COR-L47 (cell line): Measurements from ENCODE around the gene HIVEP3.

ENCODE experiments used
- DNase-seq: peaks from one replicate; lab custom pipeline; 2025; lab: John Stamatoyannopoulos, UW

Gene HIVEP3

DNA sequence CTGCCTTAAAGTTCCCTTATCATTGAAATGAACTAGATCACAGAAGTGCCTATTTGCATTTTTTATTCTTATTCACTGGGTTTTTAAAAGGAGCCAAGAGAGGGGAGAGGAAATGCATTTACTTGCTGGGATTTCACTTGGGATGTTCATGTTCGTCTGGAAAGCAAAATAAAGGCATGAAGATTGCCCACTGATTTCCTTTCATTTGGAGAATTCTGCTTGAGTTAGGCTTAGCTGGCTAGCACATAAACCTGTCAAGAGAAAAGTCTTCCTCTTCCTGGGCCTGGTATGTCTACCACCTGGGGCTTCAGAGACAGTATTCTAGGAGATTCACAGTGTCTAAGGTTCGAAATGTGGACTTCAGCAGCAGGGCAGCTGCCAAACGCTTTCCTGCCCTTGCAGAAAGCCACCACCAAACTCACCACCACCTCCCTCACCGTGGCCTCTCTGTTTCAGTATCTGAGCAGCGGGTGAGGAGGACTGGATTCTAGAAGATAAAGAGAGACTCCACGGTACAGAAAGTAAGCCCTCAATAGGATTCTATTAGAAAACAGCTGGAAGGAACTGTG, 44.5 kb downstream of the HIVEP3 start:
- no peak for DNase-seq

DNA sequence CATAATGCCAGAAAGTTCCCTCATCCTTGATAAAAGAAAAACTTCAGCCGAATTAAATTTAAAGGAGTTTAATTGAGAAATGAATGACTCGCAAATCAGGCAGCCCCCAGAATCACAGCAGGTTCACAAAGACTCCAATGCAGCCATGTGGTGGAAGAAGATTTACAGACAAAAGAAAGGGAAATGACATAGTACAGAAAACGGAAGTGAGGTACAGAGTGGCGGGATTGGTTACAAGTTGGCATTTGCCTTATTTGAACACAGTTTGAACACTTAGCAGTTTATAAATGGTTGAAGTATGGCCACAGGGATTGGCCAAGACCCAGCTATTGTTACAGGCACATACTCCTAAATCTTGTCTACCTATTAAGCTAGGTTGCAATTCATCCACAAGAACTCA, 46.6 kb downstream of the HIVEP3 start:
- DNase-seq, result no peak

DNA sequence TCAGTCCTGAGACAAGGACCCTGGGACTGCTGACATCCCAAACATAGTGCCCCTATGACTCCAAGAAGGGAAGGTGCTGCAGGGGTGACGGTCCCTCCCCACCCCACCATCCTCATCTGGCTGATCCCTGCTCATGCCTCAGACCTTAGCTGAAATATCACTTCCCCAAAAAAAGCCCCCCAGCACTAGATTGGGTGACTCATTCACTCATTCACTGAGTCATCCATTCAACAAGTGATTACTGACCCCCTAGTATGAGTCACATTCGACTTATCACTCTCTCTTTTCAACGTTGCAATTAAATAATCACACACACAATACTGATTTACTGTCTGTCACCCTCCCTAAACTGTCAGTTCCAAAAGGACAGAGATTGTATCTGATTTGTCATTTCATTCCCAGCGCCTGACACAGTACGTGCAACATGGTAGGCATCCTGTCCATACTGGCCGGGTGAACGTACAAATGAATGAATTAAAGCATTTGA, 48.6 kb downstream of the HIVEP3 start:
- DNase-seq, result no peak

DNA sequence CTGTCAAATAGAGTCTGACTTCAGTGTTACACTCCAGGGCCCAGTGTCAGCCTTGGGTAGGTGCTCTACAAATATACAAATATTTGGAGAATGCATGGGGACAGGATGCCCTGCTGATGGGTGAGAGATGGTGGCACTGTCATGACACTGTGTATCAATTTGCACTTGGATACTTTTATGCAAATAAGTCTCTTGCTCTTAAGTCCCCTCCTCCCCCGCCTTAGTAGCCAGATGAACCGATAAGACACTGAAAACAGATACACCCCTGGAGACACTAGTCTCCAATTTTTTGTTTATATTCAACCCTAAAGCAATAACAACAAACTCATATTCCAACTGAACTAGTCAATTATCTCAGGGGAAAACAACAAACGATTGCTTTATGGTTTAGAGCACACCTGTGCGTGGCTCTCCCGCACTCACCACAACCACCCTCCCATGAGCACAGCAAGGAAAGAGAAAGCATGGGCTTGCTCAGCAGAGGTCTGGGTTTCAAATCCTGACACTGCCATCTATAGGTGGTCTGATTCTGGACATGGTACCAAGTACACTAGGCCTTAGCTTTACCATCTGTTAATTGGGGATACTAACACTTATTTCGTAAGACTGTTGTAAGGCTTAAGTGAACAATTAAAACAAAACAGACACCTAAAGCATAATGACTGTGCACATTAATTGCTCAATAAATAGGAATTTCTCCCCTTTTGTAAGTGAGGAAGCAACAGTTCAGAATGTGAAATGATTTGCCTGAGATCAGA, 50.3 kb downstream of the HIVEP3 start:
- DNase-seq, result no peak

DNA sequence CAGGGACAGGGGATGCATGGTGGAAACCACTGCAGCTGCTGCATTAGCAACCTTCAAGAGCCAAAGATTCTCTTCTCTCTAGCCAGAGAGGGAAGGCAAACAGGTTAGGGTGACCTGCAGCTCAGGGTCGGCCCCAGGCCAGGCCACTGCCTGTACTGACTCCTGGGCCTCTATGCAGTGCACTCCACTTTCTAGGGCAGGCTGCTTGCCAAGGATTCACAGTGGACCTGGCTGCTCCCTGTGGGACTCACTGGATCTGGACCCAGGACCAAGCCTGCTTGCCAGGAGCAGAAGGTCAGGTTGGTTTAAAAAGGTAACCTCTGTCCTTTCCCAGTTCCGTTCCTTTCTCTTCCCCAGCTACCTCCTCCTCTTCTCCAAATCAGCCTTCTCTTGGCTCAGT, 52.4 kb downstream of the HIVEP3 start:
- no peak for DNase-seq

DNA sequence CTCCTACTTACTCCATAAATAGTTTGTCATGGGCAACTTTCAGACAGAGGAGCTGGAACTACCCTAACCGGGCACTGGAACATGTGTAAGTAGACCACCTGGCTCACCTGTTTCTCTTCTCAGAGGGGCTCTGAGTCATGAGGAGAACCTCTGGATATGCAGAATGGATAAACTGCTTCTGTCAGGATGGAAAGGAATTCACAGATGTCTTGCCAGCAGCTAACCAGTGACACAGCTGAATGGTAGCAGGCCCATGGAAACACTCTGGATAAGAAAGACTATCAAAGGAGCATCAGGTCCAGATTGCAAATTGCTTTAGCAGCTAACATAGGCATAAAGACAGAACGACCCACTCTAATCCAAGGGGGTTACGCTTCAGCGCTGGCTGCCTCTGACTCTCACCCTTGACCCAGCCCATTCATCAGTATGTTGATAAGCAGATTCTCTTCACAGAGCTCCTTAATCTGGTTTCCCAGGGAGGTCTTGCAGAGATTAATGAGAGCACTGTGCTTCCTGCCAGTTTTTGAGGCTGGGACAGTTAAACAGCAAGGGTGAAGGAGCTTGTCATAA, 54.2 kb downstream of the HIVEP3 start:
- no peak for DNase-seq

DNA sequence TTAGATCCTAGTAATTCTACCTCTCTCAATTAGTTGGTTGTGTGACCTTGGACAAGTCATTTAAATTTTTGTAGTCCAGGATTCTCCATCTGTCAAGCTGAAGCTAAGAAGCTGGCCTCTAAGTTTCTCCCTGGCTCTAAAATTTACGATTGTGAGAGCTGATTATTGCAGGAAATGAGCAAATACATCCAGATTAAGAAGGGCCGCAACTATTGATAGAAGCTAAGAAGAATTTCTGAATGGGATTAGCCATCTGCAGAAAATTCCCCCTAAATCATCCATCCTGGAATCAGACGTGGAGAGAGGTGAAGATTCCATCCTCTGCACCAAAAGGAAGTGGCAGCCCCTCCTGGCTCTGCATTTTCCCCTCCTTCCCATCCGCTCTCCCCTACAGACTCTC, 55.0 kb downstream of the HIVEP3 start:
- DNase-seq, result no peak

DNA sequence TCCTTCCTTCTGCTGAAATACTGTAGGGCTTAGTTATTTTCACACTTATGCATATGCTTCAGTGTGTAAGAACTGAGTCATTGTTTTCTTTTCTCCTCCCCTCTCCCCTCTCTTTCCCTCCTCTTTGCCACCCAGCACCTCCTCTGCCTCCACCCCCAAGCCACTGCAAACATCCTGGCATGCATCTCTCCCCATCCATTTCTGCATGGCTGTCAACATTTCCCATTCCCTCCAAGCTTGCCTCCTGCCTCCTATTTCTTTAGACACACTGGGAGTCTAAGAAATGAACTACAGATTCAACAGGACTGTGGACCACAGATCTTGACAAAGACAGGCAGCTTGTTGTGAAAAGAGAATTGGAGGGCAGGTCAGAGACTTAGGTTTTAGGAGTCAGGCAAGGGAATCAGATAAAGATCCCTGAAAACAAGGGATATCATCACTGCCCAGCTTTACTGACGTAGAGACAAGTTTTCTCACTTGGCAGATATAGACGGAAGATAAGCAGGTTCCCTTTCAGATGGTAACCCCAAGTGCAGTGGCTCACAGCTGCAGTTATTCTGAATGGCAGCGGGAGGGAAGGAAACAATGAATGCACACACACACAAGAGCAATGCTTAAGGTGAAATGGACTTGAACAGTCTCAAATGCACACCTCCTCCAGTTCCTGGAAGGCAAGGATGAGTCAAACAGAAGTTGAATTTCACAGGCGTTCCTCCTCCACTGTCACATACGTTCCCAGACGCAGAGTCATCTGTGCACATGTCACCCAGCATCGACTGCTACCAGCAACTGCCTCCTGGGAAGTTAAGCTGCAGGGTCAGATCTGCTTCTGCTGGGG, 56.1 kb downstream of the HIVEP3 start:
- DNase-seq, result no peak

DNA sequence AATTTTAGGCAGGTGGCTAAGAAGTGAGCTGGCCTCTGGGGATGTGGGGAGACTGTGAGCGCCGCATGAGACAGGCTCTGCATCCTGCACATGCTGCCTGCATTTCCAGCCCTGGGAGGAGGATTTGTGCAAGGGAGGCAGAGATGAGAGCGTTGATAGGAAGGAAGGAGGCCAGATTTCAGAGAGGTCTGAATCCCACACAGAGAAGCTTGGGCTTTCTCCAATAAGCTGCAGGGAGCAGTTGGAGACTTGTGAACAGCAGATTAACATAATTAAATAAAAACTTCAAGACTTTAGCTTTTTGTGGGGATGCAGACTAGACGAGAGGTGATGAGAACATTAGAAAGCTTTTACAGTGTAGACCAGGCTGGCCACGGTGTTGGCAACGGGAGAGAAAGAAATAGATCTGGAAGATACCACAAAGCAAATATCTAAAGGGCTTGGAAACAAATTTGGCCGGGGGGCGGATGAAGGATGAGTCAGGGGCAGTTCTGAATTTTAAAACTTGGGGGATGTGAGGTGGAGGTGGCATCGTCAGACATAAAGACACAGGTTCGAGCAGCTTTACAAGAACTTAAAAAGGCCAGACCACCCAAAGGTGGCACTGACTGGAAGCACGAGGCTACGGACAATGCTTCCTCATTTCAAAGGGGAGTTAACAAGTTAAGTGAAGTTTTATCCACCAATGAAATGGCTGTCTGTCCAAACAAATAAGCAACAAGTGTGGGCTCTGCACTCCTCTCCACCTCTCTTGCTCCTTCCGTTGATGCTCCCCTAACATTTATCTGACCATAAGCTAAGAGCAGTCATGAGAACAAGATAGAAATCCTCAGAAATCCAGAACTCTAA, 57.0 kb downstream of the HIVEP3 start:
- DNase-seq, result no peak

DNA sequence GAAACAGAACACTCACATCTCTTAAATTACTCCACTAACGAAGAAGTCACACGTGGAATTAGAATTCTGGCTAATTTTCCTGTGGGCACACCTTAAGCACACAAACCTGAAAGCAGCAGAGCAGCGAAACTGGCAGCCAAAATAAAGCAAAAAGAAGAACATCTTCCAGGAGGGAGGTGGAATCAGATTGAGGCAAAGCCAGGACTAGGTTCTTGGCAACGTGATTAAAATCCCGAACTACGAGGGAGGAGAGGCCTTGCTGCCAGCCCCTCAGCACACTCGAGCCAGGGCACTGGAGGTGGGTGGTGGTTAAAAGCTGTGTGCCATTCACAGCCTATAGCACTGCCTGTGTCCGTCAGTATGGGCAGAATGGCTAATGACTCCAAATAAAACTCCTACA, 58.0 kb downstream of the HIVEP3 start:
- no peak for DNase-seq

DNA sequence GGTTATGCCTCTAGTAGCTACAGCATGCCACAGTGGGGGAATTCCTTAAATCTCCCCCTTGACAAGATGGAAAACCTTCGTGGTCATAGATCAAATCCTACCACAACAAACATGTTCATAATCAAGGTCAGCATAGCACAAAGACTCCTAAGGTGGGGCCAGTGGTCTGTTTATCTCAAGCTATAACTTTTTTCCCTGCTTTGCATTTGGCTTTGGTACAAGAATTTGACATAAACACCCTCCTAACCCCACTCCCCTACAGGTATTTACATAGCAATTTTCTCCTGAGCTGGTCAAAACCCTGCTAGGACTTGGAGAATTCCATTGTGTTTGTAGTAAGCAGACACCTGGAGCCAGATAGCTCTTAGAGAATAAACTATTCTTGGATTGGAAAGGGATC, 58.5 kb downstream of the HIVEP3 start:
- no peak for DNase-seq

DNA sequence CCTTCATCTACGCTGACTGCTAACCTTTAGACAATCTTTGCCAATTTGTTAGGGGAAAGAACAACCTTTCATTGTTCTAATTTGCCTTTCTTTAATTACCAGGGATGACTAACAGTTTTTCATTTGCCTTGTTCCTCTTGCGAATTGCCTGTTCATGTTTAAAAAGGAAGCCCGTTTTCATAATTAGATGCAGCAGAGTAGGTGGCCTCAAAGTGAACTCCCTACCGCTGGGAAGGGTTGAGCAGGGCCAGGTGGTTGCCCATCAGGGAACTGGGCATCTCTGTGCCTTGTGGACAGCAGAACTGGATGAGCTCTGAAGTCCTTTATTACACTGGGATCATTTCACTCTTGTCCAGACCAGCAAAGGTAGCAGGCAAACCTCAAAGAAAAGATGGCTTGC, 59.0 kb downstream of the HIVEP3 start:
- no peak for DNase-seq

DNA sequence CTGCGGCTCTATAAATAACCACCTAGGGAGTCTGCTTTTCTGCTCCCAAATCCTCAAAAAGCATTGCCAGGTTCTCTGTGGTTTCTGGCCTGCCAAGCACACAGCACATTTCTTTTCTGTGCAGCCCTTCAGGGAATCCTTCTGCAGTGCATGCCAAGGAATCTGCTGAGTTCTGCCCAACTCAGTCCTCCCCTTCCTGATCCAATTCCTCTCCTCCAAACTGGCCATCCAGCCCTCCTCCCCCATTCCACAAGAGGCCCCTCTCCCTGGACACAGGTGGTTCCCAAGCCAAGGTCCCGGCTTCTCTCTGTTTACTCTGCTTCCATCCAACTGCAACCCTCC, 61.8 kb downstream of the HIVEP3 start:
- no peak for DNase-seq

DNA sequence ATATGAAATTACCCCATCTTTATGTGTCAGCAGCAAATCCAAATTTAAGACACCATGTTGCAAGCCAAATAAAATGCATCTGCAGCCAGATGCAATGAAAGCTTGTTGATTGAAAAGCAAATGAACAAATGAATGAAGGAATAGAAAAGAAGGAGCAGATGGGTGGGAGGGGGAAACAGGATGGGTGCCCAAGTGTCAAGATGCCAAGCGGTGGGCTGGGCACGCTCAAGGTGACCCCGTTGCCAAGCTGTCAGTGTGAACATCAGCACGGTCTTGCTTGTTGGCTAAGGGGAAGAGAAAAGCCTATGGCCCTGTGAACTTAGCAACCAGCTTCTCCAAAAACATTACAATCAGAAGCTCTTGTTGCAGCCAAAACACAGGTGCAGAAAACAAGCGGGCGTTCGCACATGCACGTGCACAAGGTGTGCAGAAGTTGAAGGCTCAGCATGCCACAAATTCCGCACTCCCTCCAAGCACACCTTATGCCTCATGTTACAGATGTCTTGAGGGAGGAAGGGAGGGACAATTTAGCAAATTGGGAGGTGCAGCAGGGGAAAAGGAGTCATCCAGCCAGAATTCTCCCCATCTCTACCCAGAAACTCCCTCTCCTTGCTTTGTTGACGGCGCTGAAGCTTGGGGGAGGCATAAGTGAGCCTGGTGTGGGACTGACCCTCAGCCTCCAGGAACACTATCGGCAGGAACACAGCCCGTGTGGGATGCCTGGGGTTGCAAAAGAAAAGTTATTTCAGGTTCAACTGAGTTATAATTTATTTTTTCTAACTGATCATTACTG, 62.4 kb downstream of the HIVEP3 start:
- DNase-seq, result no peak

DNA sequence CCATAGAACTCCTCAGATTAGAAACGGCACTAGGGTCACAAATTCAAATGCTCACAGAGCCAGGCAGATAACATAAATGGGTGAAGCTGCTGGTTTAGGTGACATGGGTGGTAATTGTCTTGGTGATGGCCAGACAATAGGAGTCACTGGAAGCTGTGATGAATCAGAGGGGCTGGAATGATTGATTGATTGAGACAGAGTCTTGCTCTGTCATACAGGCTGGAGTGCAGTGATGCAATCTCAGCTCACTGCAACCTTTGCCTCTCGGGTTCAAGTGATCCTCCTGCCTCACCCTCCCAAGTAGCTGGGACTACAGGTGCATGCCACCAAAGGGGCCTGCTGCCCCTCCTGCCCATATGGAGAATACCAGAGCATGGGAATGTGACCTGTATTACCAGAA, 63.0 kb downstream of the HIVEP3 start:
- DNase-seq, result no peak

DNA sequence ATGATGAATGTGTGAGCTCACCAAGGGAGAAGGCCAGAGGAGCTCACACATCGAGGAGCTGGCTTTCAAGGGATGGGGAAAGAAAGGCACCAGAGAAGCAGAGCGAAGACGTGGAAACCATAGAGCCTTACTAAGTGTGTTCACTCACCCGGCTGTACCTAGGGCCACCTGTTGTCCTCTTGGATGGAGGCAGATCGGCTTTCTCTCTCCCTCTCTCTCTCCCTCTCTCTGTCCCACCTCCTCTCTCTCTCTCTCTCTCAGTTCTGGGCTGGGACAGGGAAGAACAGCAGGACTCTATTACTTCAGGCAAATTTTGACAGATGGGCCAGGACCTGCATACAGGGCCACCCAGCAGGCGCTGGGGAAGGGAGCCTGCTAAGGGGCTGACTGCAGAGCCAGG, 64.8 kb downstream of the HIVEP3 start:
- no peak for DNase-seq

DNA sequence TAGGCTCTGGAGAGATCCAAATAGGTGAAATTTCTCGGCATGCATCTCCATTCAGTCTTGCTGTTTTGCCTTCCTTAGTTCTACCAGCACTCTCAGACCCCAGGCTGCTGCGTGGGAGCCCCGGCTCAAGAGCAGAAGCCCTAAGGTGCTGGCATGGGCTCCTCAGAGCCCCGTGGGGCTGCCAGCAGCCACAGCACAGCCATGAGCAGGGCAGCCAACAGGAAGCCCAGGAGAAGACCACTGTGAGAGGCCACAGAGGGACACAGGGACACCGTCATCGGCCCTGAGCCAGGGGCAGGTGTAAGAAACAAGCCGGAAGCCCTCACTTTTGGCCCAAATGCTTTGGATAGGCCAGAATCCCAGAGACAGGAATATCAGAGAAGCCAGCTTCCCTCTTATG, 66.6 kb downstream of the HIVEP3 start:
- no peak for DNase-seq

DNA sequence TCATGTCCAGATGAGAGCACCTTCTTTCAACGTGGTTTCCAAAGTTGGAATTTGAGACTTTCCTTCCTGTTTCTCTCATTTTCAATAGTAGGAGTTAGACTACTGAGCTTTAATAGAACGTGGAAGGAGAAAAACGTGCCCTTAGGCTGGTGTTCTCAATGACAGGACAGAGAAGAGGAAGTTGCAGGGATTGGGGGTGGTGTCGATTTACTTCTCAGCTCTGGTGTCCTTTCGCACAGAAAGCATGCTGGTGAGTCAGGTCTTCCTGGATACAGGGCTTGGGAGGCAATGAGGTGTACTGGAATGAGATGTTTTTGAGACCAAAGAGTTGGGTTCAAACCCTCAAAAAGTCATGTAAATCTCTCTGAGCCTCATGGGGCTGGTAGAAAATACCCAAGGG, 67.1 kb downstream of the HIVEP3 start:
- no peak for DNase-seq

DNA sequence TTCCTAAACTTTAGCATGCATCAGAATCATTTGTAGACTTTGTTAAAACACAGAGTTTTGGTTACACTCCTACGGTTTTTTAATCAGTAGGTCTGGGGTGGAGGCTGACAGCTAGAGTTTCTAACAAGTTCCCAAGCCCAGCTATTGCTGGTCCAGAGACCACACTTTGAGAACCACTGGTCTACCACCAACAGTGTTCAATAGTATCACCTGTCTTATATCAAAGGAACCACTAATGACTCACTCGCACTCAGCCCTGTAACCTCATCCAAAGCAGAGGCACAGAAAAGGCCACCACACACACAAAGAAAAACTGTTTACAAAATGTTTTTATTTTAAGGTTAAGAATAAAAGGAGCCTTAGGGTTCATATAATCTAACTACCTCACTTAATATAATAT, 68.7 kb downstream of the HIVEP3 start:
- DNase-seq, result no peak

DNA sequence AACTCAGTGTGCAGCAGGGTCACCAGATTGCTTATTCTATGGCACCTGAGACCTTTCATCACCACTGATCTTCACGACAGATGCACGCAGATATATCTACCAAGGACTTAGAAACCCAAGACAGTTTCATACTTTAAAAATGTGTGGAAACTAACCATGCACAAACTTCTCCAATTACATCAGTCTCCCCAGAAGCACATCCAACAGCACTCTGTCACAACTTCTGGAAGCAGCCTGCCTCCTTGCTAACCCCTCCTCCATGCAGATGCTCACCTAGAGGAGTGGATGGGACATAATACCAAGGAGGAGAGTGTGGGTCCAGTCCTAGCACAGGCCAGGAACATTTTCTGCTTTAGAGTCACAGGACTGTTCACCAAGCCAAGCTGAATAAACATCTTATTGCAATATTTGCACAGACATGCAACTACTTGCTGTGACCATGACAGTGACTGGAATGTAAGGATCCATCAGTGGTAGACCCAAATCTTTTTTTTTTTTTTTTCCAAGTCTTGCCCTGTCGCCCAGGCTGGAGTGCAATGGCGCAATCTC, 69.4 kb downstream of the HIVEP3 start:
- DNase-seq, result no peak
